CD8-positive, alpha-beta memory T cell (primary cell): Measurements from ENCODE around the gene ATXN1. TPM values are rescaled to one million over a fixed set of nuclear protein-coding genes. Genes with fewer than 3 reads are reported as not detected.
A peak's percentile ranks its signal among the peaks of the same experiment; 100 is the strongest.

ENCODE experiments used
- CTCF ChIA-PET: fragments of 350-600 bp; sonication (Branson Sonifier 250); formaldehyde crosslinking; loops from one replicate; lab custom pipeline; 2021; ENCODE audit warnings: antibody characterized with exemption; lab: Charles Lee
- POLR2A ChIA-PET: fragments of 350-600 bp; sonication (Branson Sonifier 250); formaldehyde crosslinking; loops from one replicate; lab custom pipeline; 2021; ENCODE audit warnings: antibody characterized with exemption; lab: Charles Lee
- DNase-seq, 5 donors: peaks; one replicate each; pipeline versions ENCODE4 v3.0.0 to v3.0.0-alpha.2; 2020 to 2022; ENCODE audit warnings: mixed read lengths in 1 of 5
- H3K27ac ChIP-seq: one replicate; pipeline ENCODE4 v1.7.0; 2013; ENCODE audit warnings: low read depth, mild to moderate bottlenecking, low read length, moderate library complexity
- H3K27me3 ChIP-seq: 2 replicates; pipeline ENCODE4 v1.7.0; 2013; ENCODE audit warnings: low read length, mild to moderate bottlenecking; ENCODE audit not compliant: insufficient read depth, poor library complexity, severe bottlenecking
- H3K36me3 ChIP-seq: 2 replicates; pipeline ENCODE4 v1.7.0; 2013; ENCODE audit warnings: mild to moderate bottlenecking, low read length, moderate library complexity; ENCODE audit not compliant: insufficient read depth
- H3K4me1 ChIP-seq: 2 replicates; pipeline ENCODE4 v1.7.0; 2013; ENCODE audit warnings: mild to moderate bottlenecking, low read length, moderate library complexity; ENCODE audit not compliant: insufficient read depth
- H3K4me3 ChIP-seq: 2 replicates; pipeline ENCODE4 v1.7.0; 2013; ENCODE audit warnings: mild to moderate bottlenecking, low read length
- H3K9me3 ChIP-seq: 2 replicates; pipeline ENCODE4 v1.7.0; 2013; ENCODE audit warnings: mild to moderate bottlenecking, low read length
- H3K27ac Mint-ChIP-seq, 8 donors: one replicate each; pipeline ENCODE4 v1.8.0; 2020 to 2021; ENCODE audit warnings: mixed read lengths in 8 of 8, mild to moderate bottlenecking in 6 of 8, inconsistent platforms in 3 of 8, moderate library complexity in 3 of 8
- H3K27me3 Mint-ChIP-seq, 2 donors: one replicate each; pipeline ENCODE4 v1.8.0; 2020 to 2021; ENCODE audit warnings: mixed read lengths in 2 of 2, mild to moderate bottlenecking in 1 of 2, moderate library complexity in 1 of 2
- H3K36me3 Mint-ChIP-seq, 3 donors: one replicate each; pipeline ENCODE4 v1.8.0; 2020 to 2021; ENCODE audit warnings: mixed read lengths in 3 of 3, inconsistent platforms in 1 of 3, mild to moderate bottlenecking in 1 of 3
- H3K4me1 Mint-ChIP-seq, 3 donors: one replicate each; pipeline ENCODE4 v1.8.0; 2020 to 2021; ENCODE audit warnings: mixed read lengths in 3 of 3, inconsistent platforms in 1 of 3, mild to moderate bottlenecking in 1 of 3
- H3K4me3 Mint-ChIP-seq, 7 donors: one replicate each; pipeline ENCODE4 v1.8.0; 2020 to 2021; ENCODE audit warnings: mixed read lengths in 7 of 7, mild to moderate bottlenecking in 6 of 7, moderate library complexity in 4 of 7, inconsistent platforms in 2 of 7
- H3K9me3 Mint-ChIP-seq, 5 donors: one replicate each; pipeline ENCODE4 v1.8.0; 2020 to 2022; ENCODE audit warnings: mixed read lengths in 5 of 5, mild to moderate bottlenecking in 3 of 5, moderate library complexity in 2 of 5, inconsistent platforms in 1 of 5
- polyA plus RNA-seq: library from polyadenylated mRNA; unstranded; fragments of 300-500 nt; fragmentation: Illumina TruSeq; gene quantifications from one replicate; pipeline ENCODE4 v1.2.3, GENCODE V29; 2021
- total RNA-seq, 2 experiments: library from RNA; stranded (reverse); gene quantifications; one replicate each; pipeline ENCODE4 v1.2.3, GENCODE V29; 2021

The ATXN1 gene
- total RNA-seq (100 to 1,000 TPM; 111 to 114 TPM), polyA plus RNA-seq (20.0 TPM)

GRCh38 chr6:16760516-16761470 lies at the start of gene ATXN1:
Gene ATXN1 (minus strand): TSS chr6:16761460.
- CTCF ChIA-PET = interaction anchor here (0.6 to 5.5 kb wide), 24 partner anchors 11 to 442 kb away, joined by 3 to 49 read pairs (median 5); no protein-coding TSS in a partner anchor
- Mint-ChIP-seq H3K9me3 (peaks cover 0 to 2% (median 0%) of the 10 kb centered on the region in 5 donors), H3K4me3 (peak within 1 kb of the TSS; percentile 95 to 100 (median 98))

GRCh38 chr6:16810411-16810810 lies 49.2 kb upstream of the ATXN1 start:
- no peaks in the 10 kb centered on the region for H3K27me3 ChIP-seq
- no peak overlapping the region for H3K4me3 ChIP-seq
- peak overlapping the region in 1 of 8 donors; percentile 21 for H3K27ac Mint-ChIP-seq
- H3K9me3 ChIP-seq = peaks cover 10% of the 10 kb centered on the region
- ChIA-PET POLR2A (no interaction called here), CTCF (no interaction called here)
- no peak overlapping the region for H3K27ac ChIP-seq
- peaks cover 16 to 34% (median 20%) of the 10 kb centered on the region in 5 donors for H3K9me3 Mint-ChIP-seq
- peaks cover 0 to 4% of the 10 kb centered on the region in 2 donors for H3K27me3 Mint-ChIP-seq
- DNase-seq = no peak
- no peaks in the 10 kb centered on the region for H3K36me3 ChIP-seq
- peaks cover 3 to 37% (median 5%) of the 10 kb centered on the region in 3 donors for H3K36me3 Mint-ChIP-seq
- no peak overlapping the region for H3K4me3 Mint-ChIP-seq
- H3K4me1 Mint-ChIP-seq = no peaks in the 10 kb centered on the region
- no peaks in the 10 kb centered on the region for H3K4me1 ChIP-seq

More at GRCh38 chr6:16760516-16761470, at the start of gene ATXN1:
- Histone ChIP-seq H3K27me3 (no peaks in the 10 kb centered on the region), H3K27ac (peak within 1 kb of the TSS; percentile 98), H3K4me1 (peaks cover 41% of the 10 kb centered on the region), H3K9me3 (no peaks in the 10 kb centered on the region), H3K36me3 (no peaks in the 10 kb centered on the region), H3K4me3 (peak within 1 kb of the TSS; percentile 89)
- POLR2A ChIA-PET = interaction anchor here (0.6 to 2.3 kb wide), 22 partner anchors 10 to 632 kb away, joined by 3 to 19 read pairs (median 4); partner anchors contain the start of gene MYLIP
- peaks cover 0 to 4% of the 10 kb centered on the region in 2 donors for H3K27me3 Mint-ChIP-seq
- H3K36me3 Mint-ChIP-seq = peaks cover 0 to 32% (median 1%) of the 10 kb centered on the region in 3 donors
- H3K27ac Mint-ChIP-seq = peak within 1 kb of the TSS; percentile 97 to 100 (median 99)
- DNase-seq = peak; percentile 32 to 79 (median 75)
- H3K4me1 Mint-ChIP-seq = peaks cover 58 to 72% (median 66%) of the 10 kb centered on the region in 3 donors

DNA sequence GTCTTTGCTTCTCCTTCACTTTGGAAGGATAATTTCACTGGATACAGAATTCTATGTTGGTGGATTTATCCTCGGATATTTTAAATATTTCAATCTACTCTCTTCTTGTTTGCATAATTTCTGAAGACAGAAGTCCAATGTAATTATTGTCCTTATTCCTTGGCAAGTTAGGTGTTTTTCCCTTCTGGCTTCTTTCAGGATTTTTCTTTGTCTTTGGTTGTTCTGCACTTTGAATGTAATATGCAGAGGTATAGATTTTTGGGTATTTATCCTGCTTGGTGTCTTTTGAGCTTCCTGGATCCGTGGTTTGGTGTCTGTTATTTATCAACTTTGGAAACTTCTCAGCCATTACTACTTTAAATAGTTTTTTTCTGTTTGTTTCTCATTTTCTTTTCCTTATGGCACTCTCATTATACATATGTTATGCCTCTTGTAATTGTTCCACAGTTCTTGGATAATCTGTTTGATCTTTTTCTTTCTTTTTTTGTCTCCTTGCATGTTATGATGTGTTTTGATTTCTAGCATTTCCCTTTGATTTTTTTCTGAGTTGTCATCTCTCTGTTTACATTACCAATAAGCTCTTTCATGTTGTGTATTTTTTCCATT lies 48.6 kb upstream of the ATXN1 start:
- Histone ChIP-seq H3K36me3 (no peaks in the 10 kb centered on the region), H3K27me3 (no peaks in the 10 kb centered on the region), H3K9me3 (peaks cover 10% of the 10 kb centered on the region), H3K4me1 (no peaks in the 10 kb centered on the region), H3K4me3 (no peak overlapping the region), H3K27ac (no peak overlapping the region)
- DNase-seq = no peak
- Mint-ChIP-seq H3K4me3 (no peak overlapping the region), H3K27me3 (peaks cover 0 to 4% of the 10 kb centered on the region in 2 donors), H3K36me3 (peaks cover 3 to 37% (median 5%) of the 10 kb centered on the region in 3 donors), H3K4me1 (no peaks in the 10 kb centered on the region), H3K9me3 (peaks cover 16 to 34% (median 20%) of the 10 kb centered on the region in 5 donors), H3K27ac (peak overlapping the region in 1 of 8 donors; percentile 21)
- ChIA-PET CTCF (no interaction called here), POLR2A (no interaction called here)

DNA sequence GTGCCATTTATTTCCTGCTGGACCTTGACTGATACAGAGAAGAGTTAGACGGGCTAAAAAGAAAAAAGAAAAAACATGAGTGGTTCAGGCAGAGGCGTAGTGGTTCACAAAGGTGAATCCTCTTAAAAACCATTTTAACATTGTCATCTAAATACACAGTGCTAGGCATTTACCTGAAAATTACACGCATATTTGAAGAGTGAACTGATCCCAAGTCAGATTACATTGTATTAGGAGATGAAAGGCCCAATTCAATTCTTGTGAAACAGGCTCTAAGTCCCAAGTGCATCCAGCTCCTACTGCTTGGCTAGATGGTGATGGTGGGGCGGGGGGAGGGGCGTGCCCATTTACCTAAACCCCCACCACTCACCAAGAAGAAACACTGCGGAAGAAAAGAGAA lies 46.7 kb upstream of the ATXN1 start:
- no peak overlapping the region for H3K27ac ChIP-seq
- POLR2A ChIA-PET = no interaction called here
- Mint-ChIP-seq H3K27me3 (peaks cover 0 to 4% of the 10 kb centered on the region in 2 donors), H3K9me3 (peaks cover 12 to 24% (median 13%) of the 10 kb centered on the region in 5 donors), H3K27ac (peak overlapping the region in 1 of 8 donors; percentile 2), H3K4me1 (no peaks in the 10 kb centered on the region), H3K36me3 (peaks cover 3 to 28% (median 3%) of the 10 kb centered on the region in 3 donors), H3K4me3 (no peak overlapping the region)
- DNase-seq = no peak
- peaks cover 5% of the 10 kb centered on the region for H3K9me3 ChIP-seq
- no peaks in the 10 kb centered on the region for H3K36me3 ChIP-seq
- H3K4me1 ChIP-seq = no peaks in the 10 kb centered on the region
- H3K27me3 ChIP-seq = no peaks in the 10 kb centered on the region
- CTCF ChIA-PET = no interaction called here
- H3K4me3 ChIP-seq = no peak overlapping the region

- Mint-ChIP-seq H3K4me1 (no peaks in the 10 kb centered on the region), H3K27ac (no peak overlapping the region), H3K36me3 (peaks cover 0 to 15% (median 3%) of the 10 kb centered on the region in 3 donors), H3K27me3 (no peaks in the 10 kb centered on the region), H3K9me3 (peaks cover 0 to 10% (median 2%) of the 10 kb centered on the region in 5 donors), H3K4me3 (no peak overlapping the region)
- ChIA-PET POLR2A (no interaction called here), CTCF (interaction anchor here (1.2 kb wide), 1 partner anchor 35 kb away, joined by 3 read pairs; no protein-coding TSS in a partner anchor)
- H3K27ac ChIP-seq = no peak overlapping the region
- H3K36me3 ChIP-seq = no peaks in the 10 kb centered on the region
- no peak overlapping the region for H3K4me3 ChIP-seq
- no peaks in the 10 kb centered on the region for H3K4me1 ChIP-seq
- H3K9me3 ChIP-seq = no peaks in the 10 kb centered on the region
- no peak for DNase-seq
- no peaks in the 10 kb centered on the region for H3K27me3 ChIP-seq
Measured at GRCh38 chr6:16806363-16806762, 45.1 kb upstream of the ATXN1 start.

GRCh38 chr6:16805243-16805950 lies 44.1 kb upstream of the ATXN1 start:
- Mint-ChIP-seq H3K4me1 (no peaks in the 10 kb centered on the region), H3K9me3 (peaks cover 0 to 6% (median 0%) of the 10 kb centered on the region in 5 donors), H3K4me3 (no peak overlapping the region), H3K27me3 (no peaks in the 10 kb centered on the region), H3K36me3 (peaks cover 0 to 13% (median 3%) of the 10 kb centered on the region in 3 donors), H3K27ac (no peak overlapping the region)
- H3K27ac ChIP-seq = no peak overlapping the region
- no peak for DNase-seq
- no peaks in the 10 kb centered on the region for H3K36me3 ChIP-seq
- ChIA-PET CTCF (no interaction called here), POLR2A (interaction anchor here (0.5 kb wide), 1 partner anchor 496 kb away, joined by 3 read pairs; no protein-coding TSS in a partner anchor)
- no peak overlapping the region for H3K4me3 ChIP-seq
- H3K4me1 ChIP-seq = no peaks in the 10 kb centered on the region
- H3K27me3 ChIP-seq = no peaks in the 10 kb centered on the region
- no peaks in the 10 kb centered on the region for H3K9me3 ChIP-seq

DNA sequence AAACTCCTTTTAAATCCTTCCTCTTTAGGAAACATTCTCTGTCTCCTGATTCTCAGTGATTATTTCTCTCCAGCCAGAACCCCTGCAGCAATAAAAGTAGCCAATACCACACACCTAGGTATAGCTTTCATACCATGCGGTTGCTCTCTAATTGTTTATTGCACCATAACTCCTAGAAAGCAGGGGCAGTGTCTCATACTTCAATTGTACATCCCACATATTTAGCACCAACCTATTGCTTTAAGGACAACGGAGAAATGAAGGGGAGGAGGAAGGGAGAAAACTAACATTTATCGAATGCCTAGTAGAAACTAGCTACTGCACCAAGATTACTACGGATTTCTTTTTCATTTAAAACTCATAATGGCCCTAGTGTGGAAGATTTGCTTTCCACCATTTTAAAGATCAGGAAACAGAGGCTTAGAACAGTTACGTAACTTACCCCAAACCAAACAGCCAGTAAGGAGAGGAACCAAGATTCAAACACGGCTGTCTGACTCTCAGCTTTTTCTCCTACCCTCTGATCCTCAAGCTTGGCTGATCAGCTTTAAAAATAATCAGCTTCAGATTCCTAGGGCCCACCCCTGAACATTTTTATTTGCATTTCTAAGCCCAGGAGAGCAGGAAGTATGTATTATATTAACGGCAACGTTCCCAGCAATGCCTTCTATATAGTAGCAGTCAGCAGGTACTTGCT lies 43.4 kb upstream of the ATXN1 start:
- H3K27me3 Mint-ChIP-seq = no peaks in the 10 kb centered on the region

More for the DNA sequence above, 43.4 kb upstream of the ATXN1 start:
- no peaks in the 10 kb centered on the region for H3K9me3 Mint-ChIP-seq
- H3K4me1 ChIP-seq = no peaks in the 10 kb centered on the region
- H3K27me3 ChIP-seq = no peaks in the 10 kb centered on the region
- CTCF ChIA-PET = no interaction called here
- peaks cover 0 to 6% (median 0%) of the 10 kb centered on the region in 3 donors for H3K36me3 Mint-ChIP-seq
- H3K27ac ChIP-seq = no peak overlapping the region
- H3K4me3 Mint-ChIP-seq = no peak overlapping the region
- DNase-seq = no peak
- H3K9me3 ChIP-seq = no peaks in the 10 kb centered on the region
- POLR2A ChIA-PET = no interaction called here
- H3K36me3 ChIP-seq = no peaks in the 10 kb centered on the region
- no peak overlapping the region for H3K27ac Mint-ChIP-seq
- no peaks in the 10 kb centered on the region for H3K4me1 Mint-ChIP-seq
- H3K4me3 ChIP-seq = no peak overlapping the region
